Loucy (cell line): ENCODE measurements around the gene TMED9.

Source experiments
- H2AFZ ChIP-seq: fragments of 200-600 bp; sonication (generic); 2 replicates; pipeline ENCODE4 v1.6.0; 2016; ENCODE audit warnings: antibody characterized with exemption, mild to moderate bottlenecking, low read length, moderate library complexity
- H3F3A ChIP-seq: fragments of 200-600 bp; 2 replicates; pipeline ENCODE4 v1.6.0; 2016; ENCODE audit warnings: antibody characterized with exemption, low read depth, mild to moderate bottlenecking
- H3K27me3 ChIP-seq: fragments of 200-600 bp; sonication (generic); 2 replicates; pipeline ENCODE4 v1.6.1; 2014; ENCODE audit warnings: low read length, mild to moderate bottlenecking; ENCODE audit not compliant: insufficient read depth, poor library complexity, severe bottlenecking
- H3K36me3 ChIP-seq: fragments of 200-600 bp; sonication (generic); 2 replicates; pipeline ENCODE4 v1.6.1; 2016; ENCODE audit warnings: low read length; ENCODE audit not compliant: insufficient read depth
- H3K4me1 ChIP-seq: fragments of 200-600 bp; sonication (generic); 2 replicates; pipeline ENCODE4 v1.5.1; 2014; ENCODE audit warnings: low read length, mild to moderate bottlenecking; ENCODE audit not compliant: insufficient read depth, poor library complexity, severe bottlenecking
- H3K4me2 ChIP-seq: fragments of 200-600 bp; sonication (generic); 2 replicates; pipeline ENCODE4 v1.6.0; 2014; ENCODE audit warnings: antibody characterized with exemption, low read length, low read depth, mild to moderate bottlenecking; ENCODE audit not compliant: poor library complexity, severe bottlenecking
- H3K4me3 ChIP-seq: fragments of 200-600 bp; sonication (generic); 2 replicates; pipeline ENCODE4 v1.5.1; 2014; ENCODE audit warnings: low read length, mild to moderate bottlenecking, mixed read lengths; ENCODE audit not compliant: poor library complexity, severe bottlenecking
- H3K79me2 ChIP-seq: fragments of 200-600 bp; sonication (generic); 2 replicates; pipeline ENCODE4 v1.6.1; 2014; ENCODE audit warnings: low read length; ENCODE audit not compliant: insufficient read depth
- H3K9ac ChIP-seq: fragments of 200-600 bp; sonication (generic); 2 replicates; pipeline ENCODE4 v1.6.0; 2014; ENCODE audit warnings: mild to moderate bottlenecking, low read depth, low read length, moderate library complexity; ENCODE audit not compliant: poor library complexity, severe bottlenecking
- H3K9me2 ChIP-seq: fragments of 200-600 bp; sonication (generic); replicated peaks from 2 replicates; pipeline ENCODE4 v1.6.1; 2016; ENCODE audit warnings: low read depth, low read length, mixed read lengths
- H3K9me3 ChIP-seq: fragments of 200-600 bp; sonication (generic); 2 replicates; pipeline ENCODE4 v1.6.1; 2014; ENCODE audit warnings: mild to moderate bottlenecking, antibody characterized with exemption, low read length, low read depth; ENCODE audit not compliant: insufficient read depth
- H4K20me1 ChIP-seq: fragments of 200-600 bp; sonication (generic); 2 replicates; pipeline ENCODE4 v1.6.0; 2014; ENCODE audit warnings: antibody characterized with exemption, low read length, mild to moderate bottlenecking; ENCODE audit not compliant: insufficient read depth, poor library complexity, severe bottlenecking
- EZH2phosphoT487 ChIP-seq: fragments of 200-600 bp; IDR thresholded peaks from 2 replicates; pipeline ENCODE4 v1.6.1; 2018; ENCODE audit warnings: antibody characterized with exemption, mild to moderate bottlenecking, moderate library complexity, borderline replicate concordance
- TF ChIP-seq, protein P1 (sequence below): fragments of 200-600 bp; sonication (generic); conservative IDR thresholded peaks from 2 replicates; pipeline ENCODE4 v1.5.1; 2014; ENCODE audit warnings: mild to moderate bottlenecking, antibody characterized with exemption, low read length

The TMED9 gene

DNA sequence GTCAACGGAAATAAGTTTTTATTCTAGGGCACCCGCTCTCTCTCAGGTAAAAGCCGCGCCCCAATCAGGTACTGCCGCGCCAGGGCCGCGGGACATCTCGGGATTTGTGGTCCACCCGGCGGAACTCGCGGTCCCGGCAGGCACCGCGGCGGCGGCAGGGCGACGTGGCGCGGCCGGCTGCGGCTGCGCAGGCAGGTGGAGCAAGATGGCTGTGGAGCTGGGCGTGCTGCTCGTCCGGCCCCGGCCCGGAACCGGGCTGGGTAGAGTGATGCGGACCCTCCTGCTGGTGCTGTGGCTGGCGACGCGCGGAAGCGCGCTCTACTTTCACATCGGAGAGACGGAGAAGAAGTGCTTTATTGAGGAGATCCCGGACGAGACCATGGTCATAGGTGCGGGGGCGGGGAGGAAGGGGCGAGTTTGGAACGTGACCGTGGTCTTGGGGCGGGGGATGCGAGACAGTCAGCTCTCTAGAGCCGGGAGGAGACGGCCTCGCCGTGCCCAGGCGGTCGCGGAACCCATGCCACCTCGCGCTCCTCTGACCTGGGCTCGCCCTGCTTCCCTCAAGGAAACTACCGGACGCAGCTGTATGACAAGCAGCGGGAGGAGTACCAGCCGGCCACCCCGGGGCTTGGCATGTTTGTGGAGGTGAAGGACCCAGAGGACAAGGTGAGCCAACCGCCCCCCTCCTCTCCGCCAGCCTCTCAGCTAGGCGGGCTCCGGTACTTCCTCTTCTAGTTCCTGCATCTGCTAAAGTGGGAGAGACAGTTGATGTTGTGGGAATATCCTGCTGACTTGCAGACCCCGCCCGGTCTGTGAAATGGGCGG lies at the start of gene TMED9:
TSS of gene TMED9 (plus strand) at position 194 of the 825 bp plus-strand sequence. CDS start at position 206, 12 bp downstream.
- Histone ChIP-seq H3K9ac (peak within 1 kb of the TSS; percentile 92), H3F3A (no peaks in the 10 kb centered on the region), H3K79me2 (peaks cover 25% of the 10 kb centered on the region)

DNA sequence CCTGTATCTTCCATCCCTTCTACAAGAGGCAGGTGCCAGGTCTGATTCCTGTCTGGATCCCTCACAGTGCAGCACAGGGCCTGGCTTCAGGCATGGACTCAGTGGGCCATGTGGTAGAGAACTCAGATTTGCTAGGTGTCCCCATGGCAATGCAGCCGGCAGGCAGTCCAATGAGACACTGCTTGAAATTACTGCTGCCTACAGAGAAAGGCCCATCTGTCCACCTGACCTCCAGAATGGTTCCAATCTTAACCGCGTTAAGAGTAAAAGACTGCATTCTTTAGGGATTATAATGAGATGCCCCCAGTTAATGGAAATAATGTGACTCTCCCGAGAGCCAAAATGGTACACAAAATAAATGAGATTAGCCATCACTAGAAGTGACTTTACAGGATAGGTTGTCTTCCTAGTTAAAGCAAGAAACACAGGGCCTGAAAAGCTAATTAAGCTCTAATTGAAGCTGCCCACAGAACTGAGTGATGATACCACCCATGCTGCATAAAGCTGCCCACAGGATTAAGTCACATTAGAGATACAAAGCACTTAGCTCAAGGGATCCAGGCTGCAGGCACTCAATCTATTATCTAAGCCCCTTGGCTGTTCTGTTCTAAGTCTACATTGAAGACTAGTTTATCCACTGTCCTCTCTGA lies 49.1 kb upstream of the TMED9 start:
- H3K9me3 ChIP-seq, result no peaks in the 10 kb centered on the region
- no peaks in the 10 kb centered on the region for H3K79me2 ChIP-seq
- TF ChIP-seq EZH2phosphoT487, result no peak
- TF ChIP-seq, protein P1, sequence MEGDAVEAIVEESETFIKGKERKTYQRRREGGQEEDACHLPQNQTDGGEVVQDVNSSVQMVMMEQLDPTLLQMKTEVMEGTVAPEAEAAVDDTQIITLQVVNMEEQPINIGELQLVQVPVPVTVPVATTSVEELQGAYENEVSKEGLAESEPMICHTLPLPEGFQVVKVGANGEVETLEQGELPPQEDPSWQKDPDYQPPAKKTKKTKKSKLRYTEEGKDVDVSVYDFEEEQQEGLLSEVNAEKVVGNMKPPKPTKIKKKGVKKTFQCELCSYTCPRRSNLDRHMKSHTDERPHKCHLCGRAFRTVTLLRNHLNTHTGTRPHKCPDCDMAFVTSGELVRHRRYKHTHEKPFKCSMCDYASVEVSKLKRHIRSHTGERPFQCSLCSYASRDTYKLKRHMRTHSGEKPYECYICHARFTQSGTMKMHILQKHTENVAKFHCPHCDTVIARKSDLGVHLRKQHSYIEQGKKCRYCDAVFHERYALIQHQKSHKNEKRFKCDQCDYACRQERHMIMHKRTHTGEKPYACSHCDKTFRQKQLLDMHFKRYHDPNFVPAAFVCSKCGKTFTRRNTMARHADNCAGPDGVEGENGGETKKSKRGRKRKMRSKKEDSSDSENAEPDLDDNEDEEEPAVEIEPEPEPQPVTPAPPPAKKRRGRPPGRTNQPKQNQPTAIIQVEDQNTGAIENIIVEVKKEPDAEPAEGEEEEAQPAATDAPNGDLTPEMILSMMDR, result no peak
- no peak overlapping the region for H3K4me2 ChIP-seq
- no peaks in the 10 kb centered on the region for H3F3A ChIP-seq
- H3K9me2 ChIP-seq, result no peaks in the 10 kb centered on the region
- H3K36me3 ChIP-seq, result peaks cover 4% of the 10 kb centered on the region; the same call in 1 of the 2 replicates
- H4K20me1 ChIP-seq, result no peaks in the 10 kb centered on the region
- H3K4me3 ChIP-seq, result no peak overlapping the region
- H2AFZ ChIP-seq, result no peak overlapping the region
- no peak overlapping the region for H3K9ac ChIP-seq
- no peaks in the 10 kb centered on the region for H3K27me3 ChIP-seq
- H3K4me1 ChIP-seq, result no peaks in the 10 kb centered on the region

More for the DNA sequence above, at the start of gene TMED9:
- H3K4me2 ChIP-seq, result peak within 1 kb of the TSS; percentile 74
- no peaks in the 10 kb centered on the region for H3K9me2 ChIP-seq
- no peaks in the 10 kb centered on the region for H3K9me3 ChIP-seq
- H4K20me1 ChIP-seq, result peaks cover 12% of the 10 kb centered on the region
- peaks cover 12% of the 10 kb centered on the region for H3K4me1 ChIP-seq
- H3K4me3 ChIP-seq, result peak within 1 kb of the TSS; percentile 86
- no peaks in the 10 kb centered on the region for H3K27me3 ChIP-seq
- H3K36me3 ChIP-seq, result no peaks in the 10 kb centered on the region; the same call in 1 of the 2 replicates
- TF ChIP-seq EZH2phosphoT487, result no peak
- TF ChIP-seq, protein P1, result no peak
- peak within 1 kb of the TSS; percentile 70 for H2AFZ ChIP-seq

DNA sequence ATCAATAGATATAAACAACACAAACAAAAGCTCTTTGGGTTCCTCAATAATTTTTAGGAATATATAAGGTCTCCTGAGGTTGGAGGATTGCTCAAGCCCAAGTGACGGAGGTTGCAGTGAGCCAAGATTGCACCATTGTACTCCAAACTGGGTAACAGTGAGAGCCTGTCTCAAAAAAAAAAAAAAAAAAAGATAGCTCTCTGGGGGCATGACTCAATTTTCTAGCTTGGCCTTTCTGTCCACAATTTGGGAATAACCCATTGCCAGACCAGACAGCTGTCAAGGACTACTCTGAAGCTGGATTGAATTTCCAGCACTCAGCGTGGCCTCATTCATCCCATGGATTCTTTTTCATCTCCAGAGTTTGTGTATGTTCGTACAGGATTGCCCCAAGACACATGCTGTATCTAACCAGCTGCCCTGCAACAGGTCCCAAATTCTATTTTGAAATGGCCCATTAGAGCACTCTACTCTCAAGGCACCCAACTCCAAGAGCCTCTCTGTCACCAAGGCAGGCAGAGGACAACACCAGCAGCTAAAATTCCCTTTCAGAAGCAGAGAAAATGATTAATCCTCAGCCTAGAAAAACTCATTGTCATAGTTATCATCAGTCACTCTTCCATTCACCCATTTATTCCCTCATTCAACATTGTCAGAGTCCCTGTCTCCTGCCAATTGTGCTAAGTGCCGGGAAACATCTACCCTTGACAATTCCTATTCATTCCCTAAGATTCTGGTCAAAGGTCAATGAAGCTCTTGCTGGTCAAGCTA lies 46.3 kb upstream of the TMED9 start:
- Histone ChIP-seq H3K79me2 (peaks cover 4% of the 10 kb centered on the region; the same call in 1 of the 2 replicates), H3K9me3 (no peaks in the 10 kb centered on the region), H3K4me2 (no peak overlapping the region), H3K4me1 (no peaks in the 10 kb centered on the region), H2AFZ (no peak overlapping the region), H3K9me2 (no peaks in the 10 kb centered on the region), H3K27me3 (no peaks in the 10 kb centered on the region), H4K20me1 (no peaks in the 10 kb centered on the region), H3K36me3 (no peaks in the 10 kb centered on the region), H3K9ac (no peak overlapping the region), H3K4me3 (no peak overlapping the region), H3F3A (no peaks in the 10 kb centered on the region)
- TF ChIP-seq, protein P1, result no peak
- TF ChIP-seq EZH2phosphoT487, result no peak
